Hepatocyte (in vitro differentiated cells): ENCODE results near the gene CDC45. TPM values are rescaled to one million over a fixed set of nuclear protein-coding genes. Genes with fewer than 3 reads are reported as not detected.

Experiments
- DNase-seq: peaks from one replicate; pipeline ENCODE4 v3.0.0-alpha.2; 2016; ENCODE audit warnings: low spot score
- H2AFZ ChIP-seq: fragments of 200-600 bp; sonication (generic); 2 replicates; pipeline ENCODE4 v1.6.0; 2016; ENCODE audit warnings: antibody characterized with exemption, mild to moderate bottlenecking
- H3K27ac ChIP-seq: fragments of 200-600 bp; sonication (generic); 2 replicates; pipeline ENCODE4 v1.5.1; 2016; ENCODE audit warnings: mild to moderate bottlenecking
- H3K27me3 ChIP-seq: fragments of 200-600 bp; sonication (generic); 2 replicates; pipeline ENCODE4 v1.6.1; 2016
- H3K36me3 ChIP-seq: fragments of 200-600 bp; sonication (generic); replicated peaks from 2 replicates; pipeline ENCODE4 v1.5.1; 2016; ENCODE audit warnings: low read depth; ENCODE audit not compliant: insufficient read depth
- H3K4me1 ChIP-seq: fragments of 200-600 bp; sonication (generic); 2 replicates; pipeline ENCODE4 v1.5.1; 2016; ENCODE audit warnings: mild to moderate bottlenecking, moderate library complexity; ENCODE audit not compliant: insufficient read depth
- H3K4me2 ChIP-seq: fragments of 200-600 bp; sonication (generic); 2 replicates; pipeline ENCODE4 v1.6.0; 2016
- H3K4me3 ChIP-seq: fragments of 200-600 bp; sonication (generic); 2 replicates; pipeline ENCODE4 v1.5.1; 2016; ENCODE audit warnings: mild to moderate bottlenecking
- H3K79me2 ChIP-seq: fragments of 200-600 bp; sonication (generic); 2 replicates; pipeline ENCODE4 v1.6.0; 2017; ENCODE audit warnings: mild to moderate bottlenecking
- H3K9me2 ChIP-seq: fragments of 200-600 bp; sonication (generic); replicated peaks from 2 replicates; pipeline ENCODE4 v1.6.0; 2017; ENCODE audit warnings: mild to moderate bottlenecking; ENCODE audit not compliant: insufficient read depth
- H3K9me3 ChIP-seq: fragments of 200-600 bp; sonication (generic); 2 replicates; pipeline ENCODE4 v1.5.1; 2016; ENCODE audit warnings: low read depth, mild to moderate bottlenecking
- H4K20me1 ChIP-seq: fragments of 200-600 bp; sonication (generic); 2 replicates; pipeline ENCODE4 v1.6.0; 2016; ENCODE audit warnings: mild to moderate bottlenecking; ENCODE audit not compliant: insufficient read depth, poor library complexity, severe bottlenecking
- EZH2 ChIP-seq: fragments of 200-600 bp; sonication (generic); IDR thresholded peaks from 2 replicates; pipeline ENCODE4 v1.6.1; 2016; ENCODE audit warnings: antibody characterized with exemption, mild to moderate bottlenecking, borderline replicate concordance
- EZH2phosphoT487 ChIP-seq: fragments of 200-600 bp; sonication (generic); IDR thresholded peaks from one replicate; pipeline ENCODE4 v1.6.1; 2018; ENCODE audit warnings: antibody characterized with exemption, mild to moderate bottlenecking, low read depth, moderate library complexity; ENCODE audit not compliant: unreplicated experiment, severe bottlenecking
- WGBS: methylation state at CpG from one replicate; pipeline ENCODE4 v1.1.6; 2016; ENCODE audit warnings: low lambda C conversion rate; ENCODE audit errors: missing lambda C conversion rate; 5-methylcytosine and 5-hydroxymethylcytosine counted together
- polyA plus RNA-seq: library from polyadenylated mRNA; unstranded; fragments of >200 nt; fragmentation: Nextera tagmentation; extraction: Ambion mirVana; gene quantifications from 2 replicates; pipeline ENCODE4 v1.2.1, GENCODE V29; 2016
- total RNA-seq: library from RNA; depleted of rRNA; stranded (reverse); fragments of >200 nt; gene quantifications from 2 replicates; pipeline ENCODE4 v1.2.3, GENCODE V29; 2014
- TF ChIP-seq, protein P1 (sequence below): fragments of 200-600 bp; sonication (generic); IDR thresholded peaks from 2 replicates; pipeline ENCODE4 v1.5.1; 2016; ENCODE audit warnings: antibody characterized with exemption, mild to moderate bottlenecking; ENCODE audit not compliant: poor library complexity

The CDC45 gene
- total and polyA plus RNA-seq, 2 experiments from 2014 or later = 3.5 to 6.5 TPM

DNA sequence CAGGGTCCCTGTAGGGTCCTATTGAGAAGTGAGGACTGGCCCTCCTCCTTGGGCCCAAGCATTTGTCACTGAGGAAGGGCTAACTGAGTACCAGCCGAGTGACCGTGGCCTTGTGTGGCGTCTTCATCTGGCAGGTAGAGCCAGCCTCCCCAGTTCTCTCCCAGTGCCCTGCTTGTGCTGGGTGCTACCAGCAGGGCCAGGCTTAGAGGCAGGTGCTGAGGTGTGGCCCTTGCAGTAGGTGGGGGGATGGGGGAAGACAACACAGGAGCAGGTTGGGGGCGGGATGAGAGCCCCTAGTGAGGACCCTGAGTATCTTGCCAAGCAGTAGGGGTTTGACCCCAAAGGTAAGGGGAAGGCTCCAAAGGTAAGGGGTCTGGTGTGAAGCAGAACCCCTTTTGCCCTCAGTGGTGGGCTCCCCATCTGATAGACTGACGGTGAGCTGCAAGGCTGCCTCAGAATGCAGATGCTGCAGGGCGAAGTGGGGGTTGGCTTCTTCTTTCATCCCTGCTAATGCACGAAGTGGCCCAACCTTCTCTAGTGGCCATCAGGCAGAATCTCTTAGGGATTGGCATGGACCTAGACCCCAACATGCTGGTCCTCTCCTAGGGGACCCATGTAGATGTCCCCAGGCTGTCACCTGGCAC is 19.6 kb downstream of the CDC45 start:
- H3K79me2 ChIP-seq = no peaks in the 10 kb centered on the region
- no peaks in the 10 kb centered on the region for H3K27me3 ChIP-seq
- H3K4me2 ChIP-seq = no peak overlapping the region
- no peak overlapping the region for H3K4me3 ChIP-seq
- H2AFZ ChIP-seq = no peak overlapping the region
- no peaks in the 10 kb centered on the region for H3K9me3 ChIP-seq
- 94% methylated on average over 7 of the region's 7 CpGs for WGBS
- no peaks in the 10 kb centered on the region for H3K4me1 ChIP-seq
- H3K36me3 ChIP-seq = no peaks in the 10 kb centered on the region
- H4K20me1 ChIP-seq = no peaks in the 10 kb centered on the region
- no peak overlapping the region for H3K27ac ChIP-seq
- no peak for DNase-seq
- H3K9me2 ChIP-seq = no peaks in the 10 kb centered on the region
- TF ChIP-seq EZH2phosphoT487 (no peak), EZH2 (no peak)
- TF ChIP-seq, protein P1, sequence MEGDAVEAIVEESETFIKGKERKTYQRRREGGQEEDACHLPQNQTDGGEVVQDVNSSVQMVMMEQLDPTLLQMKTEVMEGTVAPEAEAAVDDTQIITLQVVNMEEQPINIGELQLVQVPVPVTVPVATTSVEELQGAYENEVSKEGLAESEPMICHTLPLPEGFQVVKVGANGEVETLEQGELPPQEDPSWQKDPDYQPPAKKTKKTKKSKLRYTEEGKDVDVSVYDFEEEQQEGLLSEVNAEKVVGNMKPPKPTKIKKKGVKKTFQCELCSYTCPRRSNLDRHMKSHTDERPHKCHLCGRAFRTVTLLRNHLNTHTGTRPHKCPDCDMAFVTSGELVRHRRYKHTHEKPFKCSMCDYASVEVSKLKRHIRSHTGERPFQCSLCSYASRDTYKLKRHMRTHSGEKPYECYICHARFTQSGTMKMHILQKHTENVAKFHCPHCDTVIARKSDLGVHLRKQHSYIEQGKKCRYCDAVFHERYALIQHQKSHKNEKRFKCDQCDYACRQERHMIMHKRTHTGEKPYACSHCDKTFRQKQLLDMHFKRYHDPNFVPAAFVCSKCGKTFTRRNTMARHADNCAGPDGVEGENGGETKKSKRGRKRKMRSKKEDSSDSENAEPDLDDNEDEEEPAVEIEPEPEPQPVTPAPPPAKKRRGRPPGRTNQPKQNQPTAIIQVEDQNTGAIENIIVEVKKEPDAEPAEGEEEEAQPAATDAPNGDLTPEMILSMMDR = no peak

DNA sequence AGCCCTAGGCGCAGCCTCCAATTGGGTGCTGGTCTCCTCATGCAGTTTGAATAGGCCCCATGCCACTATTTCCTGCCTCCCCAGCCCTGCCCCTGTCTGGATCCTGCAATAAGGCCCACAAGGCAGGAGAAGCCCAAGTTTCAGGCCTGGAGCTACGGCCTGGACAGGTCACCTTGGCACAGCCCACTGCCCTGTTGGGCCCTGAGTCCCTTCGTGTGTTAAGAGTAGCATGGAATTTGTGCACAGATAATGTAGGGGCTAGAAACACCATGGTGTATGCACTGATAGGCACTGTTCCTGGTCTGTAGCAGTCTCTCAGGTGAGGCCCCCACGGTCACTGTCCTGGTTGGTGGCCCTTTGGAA is 20.1 kb downstream of the CDC45 start:
- Histone ChIP-seq H2AFZ (no peak overlapping the region), H3K9me3 (no peaks in the 10 kb centered on the region), H3K79me2 (no peaks in the 10 kb centered on the region), H3K27ac (no peak overlapping the region), H3K9me2 (no peaks in the 10 kb centered on the region), H3K4me2 (no peak overlapping the region), H3K4me1 (no peaks in the 10 kb centered on the region), H3K36me3 (no peaks in the 10 kb centered on the region), H4K20me1 (no peaks in the 10 kb centered on the region), H3K4me3 (no peak overlapping the region), H3K27me3 (no peaks in the 10 kb centered on the region)
- TF ChIP-seq, protein P1 = no peak
- no peak for TF ChIP-seq EZH2
- TF ChIP-seq EZH2phosphoT487 = no peak
- DNase-seq = no peak
- 93% methylated on average over 4 of the region's 4 CpGs for WGBS

DNA sequence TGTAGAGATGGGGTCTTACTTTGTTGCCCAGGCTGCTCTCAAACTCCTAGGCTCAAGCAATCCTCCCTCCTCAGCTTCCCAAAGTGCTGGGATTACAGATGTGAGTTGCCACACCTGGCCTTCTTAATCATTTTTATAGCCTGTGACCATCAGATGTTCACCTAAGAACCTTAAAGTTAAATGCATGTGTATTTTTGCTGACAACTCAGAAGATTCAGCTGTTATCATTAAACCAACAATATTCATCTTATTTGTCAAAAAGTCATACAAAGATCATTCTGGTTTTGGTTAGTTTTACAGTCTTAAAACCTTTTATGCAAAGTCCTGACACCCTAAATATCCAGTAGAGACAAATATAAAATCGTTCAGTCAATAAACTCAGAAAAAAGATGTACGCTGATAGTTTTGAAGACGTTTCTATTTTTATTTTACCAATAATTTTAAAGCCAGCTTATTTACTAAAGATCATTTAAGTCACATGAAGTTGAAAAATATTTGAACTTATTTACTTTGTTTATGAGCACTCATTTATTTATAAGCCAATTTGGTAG is 22.3 kb downstream of the CDC45 start:
- TF ChIP-seq EZH2 (no peak), EZH2phosphoT487 (no peak)
- TF ChIP-seq, protein P1 = no peak
- DNase-seq = no peak
- Histone ChIP-seq H3K27me3 (no peaks in the 10 kb centered on the region), H3K4me1 (no peaks in the 10 kb centered on the region), H3K4me2 (no peak overlapping the region), H3K9me3 (no peaks in the 10 kb centered on the region), H4K20me1 (no peaks in the 10 kb centered on the region), H3K79me2 (no peaks in the 10 kb centered on the region), H3K9me2 (no peaks in the 10 kb centered on the region), H3K4me3 (no peak overlapping the region), H3K36me3 (no peaks in the 10 kb centered on the region), H3K27ac (no peak overlapping the region), H2AFZ (no peak overlapping the region)
- WGBS = 91% methylated on average over 3 of the region's 3 CpGs
